HG02938 (cell line): ENCODE data around the gene KDM6B.

Experiments used
- ATAC-seq: cut with Tn5 transposase; IDR thresholded peaks from one replicate; pipeline ENCODE4 v1.9.1; 2021; ENCODE audit warnings: mild to moderate bottlenecking, moderate library complexity; ENCODE audit not compliant: unreplicated experiment

The KDM6B gene

GRCh38 chr17:7875804-7876370, 41.9 kb downstream of the KDM6B start:
- no peak for ATAC-seq

GRCh38 chr17:7878234-7878633, 44.2 kb downstream of the KDM6B start:
- ATAC-seq = no peak

GRCh38 chr17:7880076-7880868, 46.3 kb downstream of the KDM6B start:
- no peak for ATAC-seq

- no peak for ATAC-seq
Observed at GRCh38 chr17:7881276-7882054, 47.4 kb downstream of the KDM6B start.

GRCh38 chr17:7882068-7882467, 48.1 kb downstream of the KDM6B start:
- ATAC-seq = no peak

- no peak for ATAC-seq
Observed at GRCh38 chr17:7882629-7883028, 48.6 kb downstream of the KDM6B start.
